GM12875 (cell line): ENCODE measurements around the gene ATP1B2.

Source experiments
- H3K4me3 ChIP-seq: one replicate; pipeline ENCODE4 v1.5.1; 2011; ENCODE audit warnings: low read depth, low read length, control low read depth
- TF ChIP-seq, protein P1 (sequence below): IDR thresholded peaks from 2 replicates; pipeline ENCODE4 v1.5.1; 2011; ENCODE audit warnings: low read depth, mild to moderate bottlenecking, control low read depth, inconsistent platforms, low read length, moderate library complexity, borderline replicate concordance; ENCODE audit not compliant: insufficient read depth

The ATP1B2 gene

DNA sequence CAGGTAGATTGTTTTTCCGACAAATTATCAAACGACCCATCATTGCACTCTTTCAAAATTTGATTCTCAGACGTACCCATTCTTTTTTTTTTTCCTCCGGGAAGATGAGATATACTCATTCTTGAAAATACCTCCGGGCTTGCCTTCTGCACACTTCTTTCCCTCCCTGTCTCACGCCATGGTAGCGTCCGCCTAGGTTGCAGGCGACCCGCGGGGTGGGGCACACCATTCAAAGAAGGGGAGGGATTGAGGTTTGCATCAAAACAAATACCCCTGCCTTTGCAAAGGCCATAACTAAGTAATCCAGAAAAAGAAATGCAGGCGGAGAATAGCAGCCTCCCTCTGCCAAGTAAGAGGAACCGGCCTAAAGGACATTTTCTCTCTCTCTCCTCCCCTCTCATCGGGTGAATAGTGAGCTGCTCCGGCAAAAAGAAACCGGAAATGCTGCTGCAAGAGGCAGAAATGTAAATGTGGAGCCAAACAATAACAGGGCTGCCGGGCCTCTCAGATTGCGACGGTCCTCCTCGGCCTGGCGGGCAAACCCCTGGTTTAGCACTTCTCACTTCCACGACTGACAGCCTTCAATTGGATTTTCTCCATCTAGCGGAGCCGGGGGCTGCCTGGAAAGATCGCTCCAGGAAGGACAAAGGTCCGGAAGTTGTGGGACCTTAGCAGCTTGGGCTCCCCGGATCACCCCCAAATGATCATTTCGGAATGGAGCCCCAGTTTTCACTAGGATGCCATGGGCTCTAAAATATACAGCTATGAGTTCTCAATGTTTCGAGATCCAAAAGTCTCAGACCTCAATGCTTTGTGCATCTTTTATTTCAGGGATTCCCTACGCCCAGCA lies 35.7 kb downstream of the ATP1B2 start:
- TF ChIP-seq, protein P1, sequence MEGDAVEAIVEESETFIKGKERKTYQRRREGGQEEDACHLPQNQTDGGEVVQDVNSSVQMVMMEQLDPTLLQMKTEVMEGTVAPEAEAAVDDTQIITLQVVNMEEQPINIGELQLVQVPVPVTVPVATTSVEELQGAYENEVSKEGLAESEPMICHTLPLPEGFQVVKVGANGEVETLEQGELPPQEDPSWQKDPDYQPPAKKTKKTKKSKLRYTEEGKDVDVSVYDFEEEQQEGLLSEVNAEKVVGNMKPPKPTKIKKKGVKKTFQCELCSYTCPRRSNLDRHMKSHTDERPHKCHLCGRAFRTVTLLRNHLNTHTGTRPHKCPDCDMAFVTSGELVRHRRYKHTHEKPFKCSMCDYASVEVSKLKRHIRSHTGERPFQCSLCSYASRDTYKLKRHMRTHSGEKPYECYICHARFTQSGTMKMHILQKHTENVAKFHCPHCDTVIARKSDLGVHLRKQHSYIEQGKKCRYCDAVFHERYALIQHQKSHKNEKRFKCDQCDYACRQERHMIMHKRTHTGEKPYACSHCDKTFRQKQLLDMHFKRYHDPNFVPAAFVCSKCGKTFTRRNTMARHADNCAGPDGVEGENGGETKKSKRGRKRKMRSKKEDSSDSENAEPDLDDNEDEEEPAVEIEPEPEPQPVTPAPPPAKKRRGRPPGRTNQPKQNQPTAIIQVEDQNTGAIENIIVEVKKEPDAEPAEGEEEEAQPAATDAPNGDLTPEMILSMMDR: no peak

DNA sequence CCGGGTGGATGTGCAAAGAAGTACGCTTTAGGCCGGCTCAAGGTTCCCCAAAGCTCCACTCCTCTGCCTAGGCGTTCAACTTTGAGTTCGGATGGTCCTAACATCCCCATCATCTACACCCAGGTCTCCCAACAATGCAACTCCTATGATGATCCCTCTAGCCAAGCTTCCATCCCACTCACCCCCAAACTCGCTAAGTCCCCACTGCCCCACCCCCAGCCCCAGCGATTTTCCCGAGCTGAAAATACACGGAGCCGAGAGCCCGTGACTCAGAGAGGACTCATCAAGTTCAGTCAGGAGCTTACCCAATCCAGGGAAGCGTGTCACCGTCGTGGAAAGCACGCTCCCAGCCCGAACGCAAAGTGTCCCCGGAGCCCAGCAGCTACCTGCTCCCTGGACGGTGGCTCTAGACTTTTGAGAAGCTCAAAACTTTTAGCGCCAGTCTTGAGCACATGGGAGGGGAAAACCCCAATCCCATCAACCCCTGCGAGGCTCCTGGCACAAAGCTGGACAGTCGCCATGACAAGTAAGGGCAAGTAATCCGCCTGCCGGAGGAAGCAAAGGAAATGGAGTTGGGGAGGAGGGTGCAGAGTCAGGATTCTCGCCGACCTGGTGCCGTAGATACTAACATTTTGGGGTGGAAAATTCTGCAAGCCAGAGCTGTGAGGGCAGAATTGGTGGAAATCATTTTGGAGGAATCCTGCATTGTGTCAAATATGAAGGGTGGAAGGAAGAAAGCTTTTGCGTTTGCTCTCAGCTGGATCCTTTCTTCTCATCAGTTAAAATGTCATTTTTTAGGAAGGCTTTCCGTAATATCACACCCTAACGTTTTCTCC lies 36.6 kb downstream of the ATP1B2 start, which contains the start of gene TP53:
TP53 (minus strand) TSS at position 419 of the 836 bp plus-strand sequence. CDS start 10,896 bp downstream, outside the sequence.
- H3K4me3 ChIP-seq: peak within 1 kb of the TSS; percentile 84
- TF ChIP-seq, protein P1: no peak

More for the DNA sequence above, 35.7 kb downstream of the ATP1B2 start:
- peak overlapping the region; percentile 84 for H3K4me3 ChIP-seq

DNA sequence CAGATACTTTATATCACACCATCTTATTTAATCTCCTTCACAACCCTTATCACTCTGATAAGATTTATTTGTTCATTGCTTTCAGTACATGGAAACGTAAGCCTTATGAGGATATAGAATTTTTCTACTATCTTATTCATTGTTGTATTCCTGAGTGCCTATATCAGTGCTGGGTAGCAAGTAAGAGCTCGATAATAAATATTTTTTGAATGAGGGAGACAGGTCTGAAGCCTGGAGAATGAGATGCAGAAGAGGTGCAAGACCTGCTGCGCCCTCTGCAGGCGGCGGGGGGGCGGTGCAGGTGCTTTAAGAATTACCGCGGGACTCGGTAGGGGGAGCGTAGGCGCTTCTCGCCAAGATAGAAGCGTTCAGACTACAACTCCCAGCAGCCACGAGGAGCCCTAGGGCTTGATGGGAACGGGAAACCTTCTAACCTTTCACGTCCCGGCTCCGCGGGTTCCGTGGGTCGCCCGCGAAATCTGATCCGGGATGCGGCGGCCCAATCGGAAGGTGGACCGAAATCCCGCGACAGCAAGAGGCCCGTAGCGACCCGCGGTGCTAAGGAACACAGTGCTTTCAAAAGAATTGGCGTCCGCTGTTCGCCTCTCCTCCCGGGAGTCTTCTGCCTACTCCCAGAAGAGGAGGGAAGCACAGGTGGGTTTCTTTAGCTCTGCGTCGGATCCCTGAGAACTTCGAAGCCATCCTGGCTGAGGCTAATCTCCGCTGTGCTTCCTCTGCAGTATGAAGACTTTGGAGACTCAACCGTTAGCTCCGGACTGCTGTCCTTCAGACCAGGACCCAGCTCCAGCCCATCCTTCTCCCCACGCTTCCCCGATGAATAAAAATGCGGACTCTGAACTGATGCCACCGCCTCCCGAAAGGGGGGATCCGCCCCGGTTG lies 37.4 kb downstream of the ATP1B2 start, which contains the start of gene WRAP53:
WRAP53 (plus strand) TSS at position 570 of the 900 bp plus-strand sequence; CDS start at position 742, 172 bp downstream.
- TF ChIP-seq, protein P1: peak; percentile 95
- H3K4me3 ChIP-seq: peak within 1 kb of the TSS; percentile 84

DNA sequence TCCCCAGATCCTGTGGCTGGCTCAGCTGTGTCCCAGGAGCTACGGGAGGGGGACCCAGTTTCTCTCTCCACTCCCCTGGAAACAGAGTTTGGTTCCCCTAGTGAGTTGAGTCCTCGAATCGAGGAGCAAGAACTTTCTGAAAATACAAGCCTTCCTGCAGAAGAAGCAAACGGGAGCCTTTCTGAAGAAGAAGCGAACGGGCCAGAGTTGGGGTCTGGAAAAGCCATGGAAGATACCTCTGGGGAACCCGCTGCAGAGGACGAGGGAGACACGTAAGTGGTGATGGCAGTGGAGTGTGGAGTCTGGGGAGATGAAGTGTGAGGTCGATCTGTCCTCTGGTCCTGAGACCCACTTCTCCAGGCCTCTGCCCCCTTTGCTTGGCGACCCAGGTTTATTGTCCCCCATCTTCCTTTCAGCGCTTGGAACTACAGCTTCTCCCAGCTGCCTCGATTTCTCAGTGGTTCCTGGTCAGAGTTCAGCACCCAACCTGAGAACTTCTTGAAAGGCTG lies 38.1 kb downstream of the ATP1B2 start:
- peak overlapping the region; percentile 72 for H3K4me3 ChIP-seq
- TF ChIP-seq, protein P1: no peak

DNA sequence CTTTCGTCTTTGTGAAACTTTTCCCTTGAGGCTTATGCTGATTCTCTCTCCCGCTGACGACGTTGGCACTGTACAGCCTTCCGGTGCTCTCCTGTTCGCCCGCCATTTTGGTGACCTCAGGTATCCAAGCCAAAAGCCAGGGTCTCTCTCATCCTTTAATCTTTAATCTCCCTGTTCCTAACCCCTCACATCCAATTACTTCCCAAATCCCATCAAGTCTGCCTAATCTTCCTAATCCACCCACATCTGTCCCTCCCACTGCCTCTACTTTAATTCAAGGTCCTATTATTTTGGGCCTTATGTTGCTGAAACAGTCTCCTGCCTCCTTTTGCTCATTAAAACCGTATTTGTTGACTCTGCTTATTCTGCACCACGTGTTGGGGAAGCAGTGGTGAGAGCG lies 44.9 kb downstream of the ATP1B2 start:
- TF ChIP-seq, protein P1: no peak
- no peak overlapping the region for H3K4me3 ChIP-seq
